ENCODE data around the gene ELN.
"Not testable (repeated sequence)": the region's sequence is repeated elsewhere in the genome, so short reads cannot be mapped to it uniquely, and the experiment has no call there.

ELN gene

GRCh38 chr7:74042746-74043522 is 15.0 kb downstream of the ELN start:
- DNase-seq (ENCODE audit: low read depth), result no peak

- peak; percentile 52 for DNase-seq (ENCODE audit: low read depth)
Observed at GRCh38 chr7:74043523-74043951, 15.6 kb downstream of the ELN start.

DNA sequence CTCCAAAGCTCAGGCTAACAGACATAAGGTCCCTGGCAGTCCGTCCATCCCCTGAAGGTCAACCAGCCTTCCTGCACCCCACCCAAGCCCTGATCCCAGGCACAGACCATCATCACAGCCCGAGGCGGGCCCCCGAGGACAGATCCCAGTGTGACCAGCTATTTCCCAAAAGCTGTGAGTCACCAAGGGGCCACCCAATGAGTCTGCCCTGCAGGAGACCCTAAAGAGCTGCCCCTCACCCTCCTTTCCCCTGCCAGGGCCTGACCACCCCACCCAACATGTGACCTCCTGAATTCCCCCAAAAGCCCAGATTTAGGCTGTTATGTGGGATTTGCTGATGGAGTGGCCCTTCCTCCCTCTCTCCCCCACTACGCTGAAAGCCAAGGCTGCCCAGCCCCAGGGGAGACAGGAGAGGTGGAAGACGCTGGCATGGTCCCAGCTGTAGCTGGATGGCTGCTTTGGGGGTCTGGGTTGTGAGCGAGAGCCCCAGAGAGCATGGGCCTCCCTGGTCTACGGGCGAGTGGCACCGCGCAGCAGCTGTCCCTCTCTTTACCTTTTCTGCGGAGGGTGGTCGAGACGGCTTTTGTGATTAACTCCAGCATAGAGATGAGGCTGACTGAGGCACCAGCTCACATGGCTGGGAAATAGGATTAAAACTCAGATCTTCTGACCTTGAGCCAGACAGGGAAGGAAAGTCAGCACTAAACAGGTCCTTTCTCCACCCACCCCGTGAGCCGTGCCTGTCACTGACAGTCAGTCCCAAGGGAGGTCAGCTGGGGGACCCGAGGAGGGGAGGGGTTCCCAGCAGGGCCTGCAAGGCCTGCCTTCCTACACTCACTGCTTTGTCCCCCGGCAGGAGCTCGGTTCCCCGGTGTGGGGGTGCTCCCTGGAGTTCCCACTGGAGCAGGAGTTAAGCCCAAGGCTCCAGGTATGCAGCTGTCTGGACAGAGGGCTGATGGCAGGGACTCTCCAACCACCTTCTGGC is 16.7 kb downstream of the ELN start:
- no peak for DNase-seq (ENCODE audit: low read depth)

DNA sequence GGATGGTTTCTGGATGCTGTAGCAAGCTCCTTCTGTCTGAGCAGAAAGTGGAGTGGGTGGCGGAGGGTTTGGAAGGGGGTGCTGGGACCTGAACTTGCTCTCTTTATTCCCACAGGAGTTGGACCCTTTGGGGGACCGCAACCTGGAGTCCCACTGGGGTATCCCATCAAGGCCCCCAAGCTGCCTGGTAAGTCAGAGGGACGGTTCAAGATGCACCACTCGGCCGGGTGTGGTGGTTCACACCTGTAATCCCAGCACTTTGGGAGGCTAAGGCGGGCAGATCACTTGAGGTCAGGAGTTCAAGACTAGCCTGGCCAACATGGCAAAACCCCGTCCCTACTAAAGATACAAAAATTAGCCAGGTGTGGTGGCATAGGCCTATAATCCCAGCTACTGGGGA is 18.6 kb downstream of the ELN start:
- DNase-seq (ENCODE audit: low read depth), result not testable (repeated sequence)

- no peak for DNase-seq (ENCODE audit: low read depth)
Observed at GRCh38 chr7:74047804-74048380, 19.9 kb downstream of the ELN start.

GRCh38 chr7:74048999-74049599 is 21.1 kb downstream of the ELN start:
- no peak for DNase-seq (ENCODE audit: low read depth)

DNA sequence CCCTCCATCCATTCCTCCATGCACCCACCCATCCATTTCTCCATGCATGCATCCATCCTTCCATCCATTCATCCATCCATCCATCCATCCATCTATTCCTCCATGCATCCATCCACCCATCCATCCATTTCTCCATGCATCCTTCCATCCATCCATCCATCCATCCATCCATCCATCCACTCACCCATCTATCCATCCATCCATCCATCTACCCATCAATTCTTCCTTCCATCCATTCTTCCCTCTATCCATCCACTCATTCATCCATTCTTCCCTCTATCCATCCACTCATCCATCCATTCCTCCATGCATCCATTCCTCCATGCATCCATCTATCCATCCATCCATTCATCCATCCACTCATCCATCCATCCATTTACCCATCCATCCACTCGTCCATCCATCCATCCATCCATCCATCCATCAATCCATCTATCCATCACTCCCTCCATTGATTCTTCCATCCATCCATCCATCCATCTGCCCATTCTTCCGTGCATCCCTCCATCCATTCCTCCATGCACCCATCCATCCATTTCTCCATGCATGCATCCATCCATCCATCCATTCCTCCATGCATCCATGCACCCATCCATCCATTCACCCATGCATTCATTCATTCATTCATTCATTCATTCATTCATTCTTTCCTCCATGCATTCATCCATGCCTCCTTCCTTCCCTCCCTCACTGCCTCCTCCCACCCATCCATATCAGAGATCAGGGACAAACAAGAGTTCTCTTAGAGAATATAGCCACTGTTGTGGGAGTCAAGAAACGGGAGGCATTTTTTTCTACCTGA is 22.2 kb downstream of the ELN start:
- no peak for DNase-seq (ENCODE audit: low read depth)

GRCh38 chr7:74051193-74051592 is 23.2 kb downstream of the ELN start:
- no peak for DNase-seq (ENCODE audit: low read depth)

DNA sequence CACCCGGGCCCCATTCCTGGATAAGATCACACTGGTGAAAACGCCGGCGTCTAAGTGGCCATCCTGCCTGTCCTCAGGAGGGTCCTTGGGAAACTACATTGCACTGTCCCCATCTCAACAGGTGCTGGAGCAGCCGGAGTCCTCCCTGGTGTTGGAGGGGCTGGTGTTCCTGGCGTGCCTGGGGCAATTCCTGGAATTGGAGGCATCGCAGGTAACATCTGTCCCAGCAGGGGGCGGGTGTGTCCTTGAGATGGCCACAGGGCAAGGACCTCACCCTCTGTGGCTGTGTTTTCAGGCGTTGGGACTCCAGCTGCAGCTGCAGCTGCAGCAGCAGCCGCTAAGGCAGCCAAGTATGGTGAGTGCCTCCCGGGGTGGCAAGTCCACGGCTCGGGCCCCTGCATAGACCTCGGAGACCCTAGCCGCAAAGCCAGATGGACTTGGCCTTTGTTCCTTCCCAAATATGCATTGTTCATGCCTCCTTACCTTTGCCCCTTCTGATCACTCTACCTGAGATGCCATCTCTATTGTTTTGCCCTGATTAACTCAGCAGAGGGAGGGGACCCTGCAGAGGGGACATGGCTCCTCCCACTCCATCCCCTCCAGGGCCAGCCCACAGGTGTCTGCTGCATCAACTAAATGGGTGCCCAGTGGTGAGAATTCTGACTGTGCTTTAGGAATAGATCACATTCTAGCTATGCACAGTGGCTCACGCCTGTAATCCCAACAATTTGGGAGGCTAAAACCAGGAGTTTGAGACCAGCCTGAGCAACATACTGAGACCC is 23.8 kb downstream of the ELN start:
- DNase-seq (ENCODE audit: low read depth), result no peak

GRCh38 chr7:74052628-74053027 is 24.7 kb downstream of the ELN start:
- DNase-seq (ENCODE audit: low read depth), result no peak

DNA sequence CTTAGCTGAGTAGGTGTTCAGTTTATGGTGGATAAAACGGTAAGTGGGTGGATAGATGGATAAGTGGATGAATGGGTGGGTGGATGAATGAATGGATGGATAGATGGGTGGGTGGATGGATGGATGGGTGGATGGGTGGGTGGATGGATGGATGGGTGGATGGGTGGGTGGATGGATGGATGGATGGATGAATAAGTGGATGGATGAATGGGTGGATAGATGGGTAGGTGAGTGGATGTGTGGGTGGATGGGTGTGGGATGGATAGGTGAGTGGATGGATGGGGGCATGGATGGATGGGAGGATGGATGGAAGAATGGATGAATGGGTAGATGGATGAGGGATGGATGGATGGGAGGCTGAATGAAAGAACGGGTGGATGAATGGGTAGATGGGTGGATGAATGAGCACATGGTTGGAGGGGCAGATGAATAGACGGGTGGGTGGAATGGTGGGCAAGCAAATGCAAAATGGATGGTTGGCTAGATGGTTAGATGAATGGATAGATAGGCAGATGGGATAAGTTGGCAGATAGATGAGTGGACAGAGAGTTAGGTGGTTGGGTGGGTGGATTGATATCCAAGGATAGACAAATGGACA is 25.7 kb downstream of the ELN start:
- no peak for DNase-seq (ENCODE audit: low read depth)

- DNase-seq (ENCODE audit: low read depth), result no peak
Observed at GRCh38 chr7:74056096-74056915, 28.3 kb downstream of the ELN start.

DNA sequence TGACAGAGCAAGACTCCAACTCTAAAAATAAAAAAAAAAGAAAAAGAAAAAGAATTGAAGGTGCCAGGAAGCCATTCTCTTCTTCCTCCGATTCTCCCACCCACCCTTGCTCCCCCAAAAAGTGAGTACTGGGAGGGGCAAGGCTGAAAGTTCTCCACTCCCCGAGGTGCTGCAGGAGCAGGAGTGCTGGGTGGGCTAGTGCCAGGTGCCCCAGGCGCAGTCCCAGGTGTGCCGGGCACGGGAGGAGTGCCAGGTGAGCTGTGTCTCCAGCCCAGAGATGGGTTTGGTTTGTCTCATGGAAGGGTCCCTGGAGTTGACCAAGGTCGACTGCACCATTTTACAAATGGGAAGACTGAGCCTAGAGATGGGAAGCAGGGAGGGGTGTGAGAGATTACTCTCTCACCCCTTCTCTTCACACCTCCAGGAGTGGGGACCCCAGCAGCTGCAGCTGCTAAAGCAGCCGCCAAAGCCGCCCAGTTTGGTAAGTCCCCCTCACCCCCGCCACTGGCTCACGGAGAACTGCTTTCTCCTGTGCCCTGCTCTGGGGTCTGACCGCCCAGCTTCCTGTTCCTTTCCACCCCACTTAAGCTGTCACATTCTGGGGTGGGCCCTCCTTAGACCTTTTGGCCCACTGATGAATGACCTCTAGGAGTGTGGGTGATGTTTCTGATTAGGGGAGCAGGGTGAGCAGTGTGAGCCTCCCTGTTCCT is 29.4 kb downstream of the ELN start:
- DNase-seq (ENCODE audit: low read depth), result no peak

GRCh38 chr7:74057987-74058386 is 30.0 kb downstream of the ELN start:
- no peak for DNase-seq (ENCODE audit: low read depth)

DNA sequence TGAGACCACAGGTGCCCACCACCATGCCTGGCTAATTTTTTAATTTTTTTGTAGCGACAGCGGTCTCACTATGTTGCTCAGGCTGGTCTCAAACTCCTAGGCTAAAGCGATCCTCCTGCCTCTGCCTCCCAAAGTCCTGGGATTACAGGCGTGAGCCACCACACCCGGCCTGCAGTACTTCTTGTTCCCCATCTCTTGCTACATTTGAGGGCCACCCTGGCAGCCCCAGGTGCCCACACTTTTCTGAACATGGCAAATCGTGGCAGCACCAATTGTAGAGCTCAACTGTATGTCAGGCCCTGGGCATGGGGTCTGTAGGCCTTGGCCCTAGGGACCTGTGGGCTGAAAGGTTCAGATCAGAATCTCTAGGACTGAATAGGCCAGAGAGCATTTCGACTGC is 30.5 kb downstream of the ELN start:
- DNase-seq (ENCODE audit: low read depth), result no peak

GRCh38 chr7:74059037-74059436 is 31.1 kb downstream of the ELN start:
- no peak for DNase-seq (ENCODE audit: low read depth)

DNA sequence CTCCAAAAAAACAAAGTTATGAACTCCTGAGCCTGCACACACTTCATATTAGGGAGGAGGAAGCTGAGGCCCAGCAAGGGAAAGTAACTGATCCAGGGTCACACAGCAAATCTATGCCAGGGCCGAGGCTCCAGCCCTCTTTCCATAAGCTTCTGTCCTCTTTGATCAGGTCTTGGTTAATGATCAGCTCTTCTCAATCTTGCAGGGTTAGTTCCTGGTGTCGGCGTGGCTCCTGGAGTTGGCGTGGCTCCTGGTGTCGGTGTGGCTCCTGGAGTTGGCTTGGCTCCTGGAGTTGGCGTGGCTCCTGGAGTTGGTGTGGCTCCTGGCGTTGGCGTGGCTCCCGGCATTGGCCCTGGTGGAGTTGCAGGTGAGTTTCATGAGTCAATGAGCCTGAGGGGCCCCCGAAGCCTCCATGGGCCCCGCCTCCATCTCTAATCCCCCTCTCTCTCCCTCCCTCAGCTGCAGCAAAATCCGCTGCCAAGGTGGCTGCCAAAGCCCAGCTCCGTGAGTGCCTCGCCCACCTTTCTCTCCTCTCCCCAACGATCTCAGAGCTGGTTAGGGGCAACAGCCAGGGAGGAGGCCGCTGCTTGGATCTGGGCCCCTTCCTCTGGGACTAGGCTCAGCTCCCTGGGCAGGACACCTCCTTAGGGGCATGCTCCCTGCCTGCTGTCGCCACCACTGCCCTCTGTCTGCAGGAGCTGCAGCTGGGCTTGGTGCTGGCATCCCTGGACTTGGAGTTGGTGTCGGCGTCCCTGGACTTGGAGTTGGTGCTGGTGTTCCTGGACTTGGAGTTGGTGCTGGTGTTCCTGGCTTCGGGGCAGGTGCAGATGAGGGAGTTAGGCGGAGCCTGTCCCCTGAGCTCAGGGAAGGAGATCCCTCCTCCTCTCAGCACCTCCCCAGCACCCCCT is 32.0 kb downstream of the ELN start:
- DNase-seq (ENCODE audit: low read depth), result no peak

Measured in iris pigment epithelial cell (primary cell).